A204.1 (cell line): Measurements from ENCODE around the gene FTO.

Source experiments
- FAIRE-seq: peaks from 2 replicates; lab custom pipeline; 2012; peaks lifted over from hg19 to GRCh38; lab: Jason Lieb, UNC

Gene FTO

DNA sequence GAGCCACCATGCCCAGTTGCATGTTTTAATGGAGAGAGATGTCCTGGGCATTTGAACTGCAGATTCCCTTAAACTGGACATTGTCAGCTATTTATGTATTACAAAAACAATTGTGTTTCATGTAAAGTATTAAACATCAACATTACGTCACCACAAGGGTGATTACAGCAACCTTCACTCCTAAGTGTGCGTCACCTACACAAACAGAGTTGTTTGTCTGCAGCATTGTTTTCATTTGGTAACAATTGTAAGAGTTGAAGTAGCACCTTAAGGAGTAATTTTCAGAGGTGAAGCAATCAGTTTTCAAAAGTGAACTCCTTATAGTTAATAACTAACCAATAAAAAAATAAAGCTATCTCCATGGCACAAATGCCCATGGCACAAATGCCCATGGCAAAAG, 311.2 kb downstream of the FTO start:
- no peak for FAIRE-seq

DNA sequence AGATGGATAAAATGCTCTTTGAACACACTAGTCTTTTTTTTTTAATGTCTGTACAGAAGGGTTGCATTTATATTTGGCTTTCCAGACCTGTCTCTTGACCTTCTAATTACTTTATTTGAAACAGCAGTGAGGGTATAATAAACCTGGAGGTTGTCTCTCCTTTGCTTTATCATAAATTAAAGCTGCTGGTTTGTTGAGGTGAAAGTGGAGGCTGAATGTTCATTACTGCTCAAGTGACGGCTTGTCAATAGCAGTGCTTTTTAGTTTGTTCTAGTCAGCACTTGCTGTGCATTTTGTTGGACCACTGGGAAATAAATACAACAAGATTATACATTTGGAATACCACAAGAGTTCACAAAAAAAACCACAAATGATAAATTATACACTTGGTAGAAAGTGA, 318.4 kb downstream of the FTO start:
- no peak for FAIRE-seq

- FAIRE-seq = no peak
Measured at GRCh38 chr16:54026456-54026855, 322.5 kb downstream of the FTO start.

GRCh38 chr16:54027062-54027461, 323.1 kb downstream of the FTO start:
- no peak for FAIRE-seq

DNA sequence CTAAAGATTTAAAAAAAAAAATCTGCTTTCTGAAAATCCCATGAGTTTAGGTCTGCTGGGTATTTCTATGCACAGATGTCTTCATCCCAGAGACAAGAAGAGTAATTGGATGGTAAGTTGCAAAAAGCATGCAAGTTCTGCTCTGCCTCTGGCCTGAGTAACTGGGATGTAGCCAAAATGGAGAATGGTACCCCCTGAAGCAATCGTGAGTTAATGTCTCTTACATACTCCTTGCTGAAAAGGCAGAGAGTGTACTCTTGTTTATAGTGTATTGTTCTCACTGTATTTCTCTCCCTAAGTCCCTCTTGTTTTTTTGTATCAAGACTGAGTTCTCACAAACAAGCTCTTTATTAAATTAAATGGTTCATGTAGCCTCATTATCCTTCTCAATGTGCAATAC, 323.6 kb downstream of the FTO start:
- no peak for FAIRE-seq

GRCh38 chr16:54027995-54028394, 324.0 kb downstream of the FTO start:
- no peak for FAIRE-seq

GRCh38 chr16:54030451-54030850, 326.5 kb downstream of the FTO start:
- no peak for FAIRE-seq

GRCh38 chr16:54031107-54031760, 327.3 kb downstream of the FTO start:
- no peak for FAIRE-seq

DNA sequence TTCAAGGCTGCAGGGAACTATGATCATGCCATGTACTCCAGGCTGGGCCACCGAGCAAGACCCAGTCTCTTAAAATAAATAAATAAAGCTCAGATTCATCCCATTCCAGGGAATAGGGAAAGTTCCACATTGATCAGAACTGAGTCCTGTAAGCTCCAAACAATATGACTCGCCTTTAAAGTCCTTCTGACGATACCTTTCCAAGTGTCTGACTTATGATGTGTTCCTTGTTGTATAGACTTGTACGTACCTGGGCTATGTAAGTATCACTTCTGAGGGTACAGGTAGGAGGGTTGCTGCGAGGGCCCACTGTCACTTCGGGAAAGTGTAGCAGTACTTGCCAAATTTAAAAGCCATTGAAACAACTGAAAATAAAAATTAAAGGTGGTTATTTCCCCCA, 329.8 kb downstream of the FTO start:
- FAIRE-seq = no peak

DNA sequence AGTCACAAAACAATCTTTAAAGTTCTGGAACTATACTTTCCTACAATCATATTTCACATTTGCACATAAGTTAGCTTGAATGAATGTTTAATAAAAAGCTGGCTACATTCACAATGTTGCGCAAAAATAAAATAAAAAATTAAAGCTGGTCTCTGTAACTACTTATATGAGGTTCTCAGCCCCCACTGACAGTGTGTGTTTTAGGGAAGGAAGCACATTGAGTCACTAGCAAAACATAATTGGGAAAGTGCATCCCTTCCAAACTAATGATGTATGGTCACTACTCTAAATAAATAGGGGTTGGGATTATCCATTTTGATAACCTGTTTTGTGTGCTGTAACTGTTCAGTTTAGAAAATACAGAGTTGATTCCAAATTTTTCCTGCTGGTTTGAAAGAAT, 330.7 kb downstream of the FTO start:
- no peak for FAIRE-seq

DNA sequence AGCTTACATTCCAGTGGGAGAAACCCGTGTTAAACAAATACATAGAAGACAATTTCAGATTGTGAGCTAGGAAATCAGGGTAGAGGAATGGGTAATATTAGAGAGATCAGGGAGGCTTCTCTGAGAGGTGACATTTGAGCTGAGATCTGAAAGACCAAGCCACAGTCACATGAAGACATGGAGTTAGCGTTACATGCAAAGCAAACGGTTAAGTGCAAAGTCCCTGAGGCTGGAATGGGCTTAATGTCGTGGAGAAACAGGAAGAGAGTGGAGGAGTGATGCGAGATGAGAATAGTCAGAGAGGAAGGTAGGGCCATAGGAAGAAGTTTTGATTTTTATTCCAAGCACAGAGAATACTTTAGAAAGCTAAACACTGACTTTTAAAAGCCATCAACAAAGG, 336.5 kb downstream of the FTO start:
- no peak for FAIRE-seq

DNA sequence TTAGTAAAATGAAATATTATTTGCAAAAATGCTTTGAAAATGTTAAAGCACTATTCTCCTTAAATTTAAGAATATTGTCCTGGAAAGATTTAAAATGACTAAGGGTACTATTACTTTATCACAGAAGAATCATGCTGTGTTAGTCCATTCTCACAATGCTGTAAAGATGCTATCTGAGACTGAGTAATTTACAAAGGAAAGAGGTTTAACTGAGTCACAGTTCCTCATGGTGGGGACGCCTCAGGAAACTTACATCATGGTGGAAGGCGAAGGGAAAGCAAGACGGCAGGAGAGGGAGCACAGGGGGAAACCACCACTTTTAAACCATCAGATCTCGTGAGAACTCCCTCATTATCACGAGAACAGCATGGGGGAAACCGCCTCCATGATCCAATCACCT, 337.0 kb downstream of the FTO start:
- FAIRE-seq = no peak

- no peak for FAIRE-seq
Measured at GRCh38 chr16:54048586-54049495, 344.9 kb downstream of the FTO start.

DNA sequence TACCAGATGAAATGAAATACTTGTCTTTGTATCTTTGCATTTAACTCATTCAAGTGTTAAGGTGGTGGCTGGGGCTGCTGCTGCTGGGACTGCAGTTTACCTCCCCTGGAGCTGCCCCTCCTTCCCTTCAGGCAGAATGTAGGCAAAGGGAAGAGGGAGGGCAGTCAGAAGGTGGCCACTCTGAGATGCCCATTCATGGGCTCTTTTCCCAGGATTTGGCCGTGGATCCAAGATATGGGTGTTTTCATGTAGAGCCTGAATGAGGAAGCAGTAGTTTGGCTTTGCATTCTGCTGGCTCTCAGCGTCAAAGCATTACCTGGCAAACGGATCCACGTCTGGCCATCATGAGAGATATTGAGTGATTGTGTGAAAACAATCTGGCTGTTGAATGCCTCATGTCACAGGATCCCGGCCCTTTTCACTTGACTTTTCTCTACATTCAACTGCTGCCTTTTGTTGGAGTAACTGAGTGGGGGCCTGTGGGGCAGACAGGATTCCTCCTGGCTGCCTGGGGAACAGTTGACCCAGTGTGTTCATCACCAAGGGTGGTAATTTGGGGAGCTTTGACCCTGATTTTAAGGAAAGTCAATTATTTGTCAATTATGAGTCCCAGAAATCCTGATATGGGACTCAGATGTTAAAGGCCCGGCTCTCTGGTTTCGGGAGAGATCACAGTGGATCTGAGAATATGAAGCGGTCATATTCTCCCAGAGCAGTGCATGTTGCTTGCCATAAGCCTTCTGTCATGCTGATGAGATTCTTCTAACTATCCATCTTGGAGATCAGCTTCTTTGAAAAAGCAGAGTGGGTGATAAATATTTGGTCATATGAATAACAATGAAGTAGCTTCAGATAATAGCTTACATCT, 345.9 kb downstream of the FTO start:
- no peak for FAIRE-seq

DNA sequence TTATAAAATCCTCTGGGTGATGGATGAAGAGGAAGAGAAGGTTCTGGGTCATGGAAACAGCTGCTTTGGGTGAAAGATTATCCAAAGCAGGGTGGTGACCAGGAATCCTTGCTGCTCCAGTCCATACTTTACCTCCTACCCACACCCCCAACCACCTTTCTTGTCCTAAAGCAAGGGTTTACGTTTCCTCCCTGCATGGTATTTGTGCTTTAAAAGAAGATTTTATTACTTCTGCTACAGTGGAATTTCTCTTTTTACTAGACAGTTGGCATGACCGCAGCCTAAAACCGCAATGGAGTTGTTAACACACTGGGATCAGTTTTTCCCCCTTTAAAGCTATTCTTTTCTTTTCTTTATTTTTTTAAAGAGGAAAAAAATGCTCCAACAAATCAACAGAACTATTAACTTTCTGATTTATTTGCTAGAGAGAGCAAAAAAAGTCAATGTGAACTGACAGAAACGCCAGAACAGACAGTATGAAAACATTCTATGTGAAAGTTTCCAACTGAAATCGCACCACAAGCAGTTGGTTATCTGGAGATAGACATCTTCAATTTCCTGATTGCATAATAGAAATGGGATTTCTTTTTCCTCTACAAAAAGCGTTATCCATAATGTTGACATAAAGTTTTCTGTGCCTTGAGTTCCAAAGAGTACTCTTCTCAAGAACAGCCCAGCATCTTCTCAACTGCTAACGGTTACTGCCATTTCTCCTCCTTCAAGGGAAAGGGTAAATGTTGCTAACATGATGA, 346.7 kb downstream of the FTO start:
- FAIRE-seq = no peak

GRCh38 chr16:54051821-54052220, 347.9 kb downstream of the FTO start:
- no peak for FAIRE-seq

DNA sequence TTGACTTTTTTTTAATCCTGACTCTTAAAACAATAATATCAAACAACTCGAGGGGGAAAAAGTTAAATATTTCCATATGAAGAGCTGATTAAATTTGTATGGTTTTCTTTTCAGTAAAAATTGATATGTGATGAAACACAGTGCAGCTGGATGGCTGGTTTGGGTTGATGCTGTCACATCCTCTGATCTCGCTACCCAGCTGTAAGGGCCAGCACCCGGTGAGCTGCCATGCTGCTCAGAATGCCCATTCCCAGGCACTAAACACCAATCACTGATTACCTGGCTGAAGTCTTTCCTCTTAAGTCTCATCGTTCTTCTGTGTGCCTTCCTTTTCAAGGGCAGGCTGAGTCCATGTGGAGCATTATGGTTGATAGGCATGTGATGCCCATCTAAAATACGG, 348.3 kb downstream of the FTO start:
- no peak for FAIRE-seq

DNA sequence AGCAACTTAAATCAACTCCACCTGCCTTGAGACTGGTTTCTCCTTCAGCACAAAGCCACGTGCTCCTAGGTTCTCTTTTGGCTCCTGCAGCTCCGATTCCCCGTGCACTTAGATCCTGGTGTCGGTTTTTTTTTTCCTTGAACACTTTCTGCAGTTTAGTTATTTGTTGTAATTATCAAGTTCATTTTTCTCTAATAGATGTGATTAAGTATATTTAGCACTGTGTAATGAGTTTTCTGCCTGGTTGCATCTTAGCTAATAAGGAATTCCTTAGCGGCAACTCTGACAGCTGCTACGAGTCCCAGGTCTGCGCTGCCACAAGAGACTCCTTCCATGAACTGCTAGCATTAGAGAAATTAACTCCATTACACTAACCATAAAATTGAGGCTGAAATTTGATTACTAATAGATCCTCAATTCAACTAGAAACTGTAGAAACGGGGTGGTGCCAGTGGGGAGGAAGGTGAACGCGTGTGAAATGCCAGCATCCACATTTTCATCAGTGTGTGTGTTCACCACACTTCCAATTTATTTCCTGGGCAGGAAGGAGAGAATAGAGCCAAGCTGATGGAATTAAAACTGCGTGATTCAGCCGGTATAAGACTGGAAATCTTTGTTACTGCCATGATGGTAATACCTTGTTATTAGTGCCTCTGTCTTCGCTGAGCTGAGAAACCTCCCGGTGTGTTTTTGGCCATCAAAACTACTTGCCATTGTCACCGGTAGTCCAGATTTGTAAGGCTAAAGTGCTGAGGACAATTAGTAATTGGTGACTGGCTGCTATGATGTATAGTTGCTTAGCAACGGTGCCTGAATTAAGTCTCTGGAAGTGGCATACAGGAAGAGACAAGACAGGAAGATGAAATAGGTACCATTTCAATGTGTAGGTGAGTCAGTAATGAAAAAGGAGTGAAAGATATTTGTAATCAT, 350.2 kb downstream of the FTO start:
- no peak for FAIRE-seq

GRCh38 chr16:54055191-54055590, 351.2 kb downstream of the FTO start:
- no peak for FAIRE-seq

DNA sequence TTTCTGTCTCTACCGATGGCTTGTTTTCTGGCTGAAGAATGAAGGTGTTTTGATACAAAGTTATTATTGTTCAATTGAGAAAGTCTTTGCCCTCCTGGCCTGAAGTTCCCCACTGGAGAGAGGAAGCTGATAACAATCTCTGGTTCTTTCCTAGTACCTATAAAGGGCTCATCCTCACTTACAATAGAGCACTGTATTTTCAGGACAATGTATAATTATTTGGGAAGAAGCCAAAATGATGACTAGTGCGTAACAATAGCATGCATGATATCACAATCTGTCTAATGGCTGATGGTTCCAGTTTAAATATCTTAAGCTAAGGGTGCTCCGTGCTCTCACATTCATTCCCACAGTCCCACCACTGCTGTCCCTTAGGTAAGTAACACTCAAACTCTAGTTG, 351.9 kb downstream of the FTO start:
- no peak for FAIRE-seq

DNA sequence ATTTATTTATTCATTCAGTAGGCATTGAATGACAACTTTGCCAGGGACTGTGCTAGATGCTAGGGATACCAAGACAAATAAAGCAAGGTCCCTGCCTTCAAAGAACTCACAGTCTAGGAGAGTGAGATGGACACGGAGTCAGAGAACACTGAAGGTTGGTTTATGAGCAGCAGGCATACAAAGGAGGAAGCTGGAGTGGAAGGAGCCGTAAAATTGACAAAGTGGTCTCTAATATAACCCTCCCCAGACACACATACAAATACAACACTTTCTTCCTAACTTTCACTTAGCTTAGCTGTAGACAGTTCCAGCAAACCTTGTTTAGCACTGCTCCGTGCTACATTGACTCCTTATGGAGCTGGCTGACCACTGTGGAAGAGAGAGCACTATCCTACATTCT, 353.0 kb downstream of the FTO start:
- FAIRE-seq = no peak
